ENCODE measurements around the gene LRRC23. TPM values are rescaled to one million over a fixed set of nuclear protein-coding genes. Genes with fewer than 3 reads are reported as not detected.

Gene LRRC23
- polyA plus RNA-seq, 3 donors: 4.9 to 6.8 (median 5.1) TPM

DNA sequence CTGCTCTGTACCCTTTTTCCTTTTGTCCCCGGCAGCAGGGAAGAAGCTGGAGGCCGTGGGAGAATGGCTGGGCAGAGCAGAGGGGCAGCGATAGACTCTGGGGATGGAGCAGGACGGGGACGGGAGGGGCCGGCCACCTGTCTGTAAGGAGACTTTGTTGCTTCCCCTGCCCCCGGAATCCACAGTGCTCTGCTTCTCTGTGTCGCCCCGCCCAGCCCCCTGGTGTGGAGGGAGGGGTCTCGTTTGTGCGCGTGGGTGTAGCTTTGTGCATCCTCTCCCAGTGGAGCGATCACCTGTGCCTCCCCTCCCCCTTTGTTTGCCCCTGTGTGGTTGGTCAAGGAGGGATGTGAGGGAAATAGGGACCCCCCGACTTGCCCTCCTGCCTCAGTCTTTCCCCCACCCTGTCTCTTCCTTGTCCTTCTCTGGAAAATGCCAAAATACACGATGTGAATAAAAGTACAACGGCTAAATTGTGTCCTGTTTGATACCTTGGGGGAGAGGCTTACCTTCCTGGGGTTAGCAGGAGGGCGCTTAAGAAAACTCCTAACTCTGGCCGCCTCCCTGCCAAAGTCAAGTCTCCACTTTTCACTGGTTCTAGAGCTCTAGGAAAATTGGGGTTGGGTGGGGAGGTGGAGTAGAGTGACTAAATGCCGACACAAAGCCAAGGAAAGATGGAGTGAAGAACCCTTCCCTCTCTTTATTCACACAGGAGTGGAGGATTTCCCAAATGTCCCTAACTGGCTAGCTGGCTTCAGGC is 38.3 kb upstream of the LRRC23 start:
- H3K36me3 Mint-ChIP-seq: peaks cover 62 to 78% of the 10 kb centered on the region in 2 donors
- Histone ChIP-seq H3K9ac (ENCODE audit: insufficient read depth, low read length, poor library complexity, severe bottlenecking) (peak overlapping the region; percentile 88), H3K36me3 (replicated peaks in 1 of 2; ENCODE audit: control insufficient read depth in 1 of 2, insufficient read depth in 2 of 2, low read length in 2 of 2) (peaks cover 56 to 68% of the 10 kb centered on the region in 2 donors), H3K27ac (ENCODE audit: low read depth in 1 of 2, low read length in 2 of 2) (peak overlapping the region; percentile 63 to 86), H3K4me3 (replicated peaks in 1 of 3; ENCODE audit: low read depth in 2 of 3, low read length in 3 of 3) (peak overlapping the region; percentile 41 to 97 (median 76)), H2AFZ (ENCODE audit: insufficient read depth, low read depth, low read length, poor library complexity, severe bottlenecking) (peak overlapping the region; percentile 97), H3K4me1 (ENCODE audit: control insufficient read depth in 1 of 2, insufficient read depth in 2 of 2, low read length in 2 of 2) (peaks cover 26 to 43% of the 10 kb centered on the region in 2 donors), H3K4me2 (replicated peaks; ENCODE audit: extremely low read depth, low read length, poor library complexity, severe bottlenecking) (peak overlapping the region; percentile 94), H4K20me1 (ENCODE audit: insufficient read depth, low read length) (peaks cover 38% of the 10 kb centered on the region), H3K27me3 (ENCODE audit: control insufficient read depth in 2 of 2, insufficient read depth in 2 of 2, low read length in 2 of 2) (no peaks in the 10 kb centered on the region), H3K79me2 (ENCODE audit: insufficient read depth, low read length) (peaks cover 38% of the 10 kb centered on the region), H3K9me3 (replicated peaks in 1 of 2; ENCODE audit: control insufficient read depth in 1 of 2, insufficient read depth in 1 of 2, low read length in 2 of 2) (no peaks in the 10 kb centered on the region)
- peak overlapping the region; percentile 64 to 95 (median 91) for H3K27ac Mint-ChIP-seq
- 100% methylated on average over 2 of the region's 19 CpGs for WGBS (ENCODE audit: insufficient coverage)
- TF ChIP-seq, protein P1, sequence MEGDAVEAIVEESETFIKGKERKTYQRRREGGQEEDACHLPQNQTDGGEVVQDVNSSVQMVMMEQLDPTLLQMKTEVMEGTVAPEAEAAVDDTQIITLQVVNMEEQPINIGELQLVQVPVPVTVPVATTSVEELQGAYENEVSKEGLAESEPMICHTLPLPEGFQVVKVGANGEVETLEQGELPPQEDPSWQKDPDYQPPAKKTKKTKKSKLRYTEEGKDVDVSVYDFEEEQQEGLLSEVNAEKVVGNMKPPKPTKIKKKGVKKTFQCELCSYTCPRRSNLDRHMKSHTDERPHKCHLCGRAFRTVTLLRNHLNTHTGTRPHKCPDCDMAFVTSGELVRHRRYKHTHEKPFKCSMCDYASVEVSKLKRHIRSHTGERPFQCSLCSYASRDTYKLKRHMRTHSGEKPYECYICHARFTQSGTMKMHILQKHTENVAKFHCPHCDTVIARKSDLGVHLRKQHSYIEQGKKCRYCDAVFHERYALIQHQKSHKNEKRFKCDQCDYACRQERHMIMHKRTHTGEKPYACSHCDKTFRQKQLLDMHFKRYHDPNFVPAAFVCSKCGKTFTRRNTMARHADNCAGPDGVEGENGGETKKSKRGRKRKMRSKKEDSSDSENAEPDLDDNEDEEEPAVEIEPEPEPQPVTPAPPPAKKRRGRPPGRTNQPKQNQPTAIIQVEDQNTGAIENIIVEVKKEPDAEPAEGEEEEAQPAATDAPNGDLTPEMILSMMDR (IDR thresholded peaks at IDR 0.05): no peak
- peak overlapping the region; percentile 92 for H3K4me3 Mint-ChIP-seq
- H3K27me3 Mint-ChIP-seq (ENCODE audit: low read depth in 3 of 3): peaks cover 0 to 5% (median 3%) of the 10 kb centered on the region in 3 donors
- H3K9me3 Mint-ChIP-seq: no peaks in the 10 kb centered on the region
- intact Hi-C loops (cut with micrococcal nuclease): loop anchor here in 1 of 2 donors (5.0 kb wide), 1 partner anchor 246 kb away; no protein-coding TSS in a partner anchor
- DNase-seq: no peak
- peaks cover 41% of the 10 kb centered on the region for H3K4me1 Mint-ChIP-seq

DNA sequence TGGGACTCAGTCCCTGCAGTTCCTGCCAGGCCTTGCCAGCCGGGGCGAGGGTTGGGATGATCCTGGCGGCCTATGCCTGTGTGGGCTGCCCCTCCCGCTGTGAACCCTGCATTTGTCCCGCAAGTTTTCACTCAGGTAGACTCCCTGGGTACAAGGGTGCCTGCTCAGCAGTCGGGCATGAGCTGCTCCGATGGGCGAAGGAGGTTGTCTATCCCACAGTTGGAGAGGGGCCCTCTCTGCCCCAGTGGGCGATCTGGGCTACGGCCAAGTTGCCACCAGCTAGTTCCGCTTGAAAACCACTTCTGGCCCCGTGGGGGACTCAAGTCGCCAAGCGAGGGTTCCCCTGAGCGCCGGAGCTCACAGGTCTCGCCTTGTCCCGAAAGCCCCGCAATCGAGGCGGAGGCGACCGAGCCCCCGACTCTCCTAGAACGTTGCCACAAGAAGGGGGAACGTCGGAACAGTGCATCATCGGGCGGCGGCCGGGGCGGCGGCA is 37.7 kb upstream of the LRRC23 start:
- intact Hi-C loops (cut with micrococcal nuclease): loop anchor here in 1 of 2 donors (5.0 kb wide), 1 partner anchor 245 kb away; no protein-coding TSS in a partner anchor
- TF ChIP-seq, protein P1 (IDR thresholded peaks at IDR 0.05): no peak
- H3K27ac Mint-ChIP-seq: peak overlapping the region; percentile 82 to 95 (median 92)
- H3K36me3 ChIP-seq (replicated peaks in 1 of 2; ENCODE audit: control insufficient read depth in 1 of 2, insufficient read depth in 2 of 2, low read length in 2 of 2): peaks cover 50 to 64% of the 10 kb centered on the region in 2 donors
- H4K20me1 ChIP-seq (ENCODE audit: insufficient read depth, low read length): peaks cover 44% of the 10 kb centered on the region
- peak overlapping the region; percentile 92 for H3K4me3 Mint-ChIP-seq
- H3K79me2 ChIP-seq (ENCODE audit: insufficient read depth, low read length): peaks cover 44% of the 10 kb centered on the region
- no peaks in the 10 kb centered on the region for H3K9me3 ChIP-seq (replicated peaks in 1 of 2; ENCODE audit: control insufficient read depth in 1 of 2, insufficient read depth in 1 of 2, low read length in 2 of 2)
- no peaks in the 10 kb centered on the region for H3K9me3 Mint-ChIP-seq
- H3K4me2 ChIP-seq (replicated peaks; ENCODE audit: extremely low read depth, low read length, poor library complexity, severe bottlenecking): peak overlapping the region; percentile 94
- H3K27ac ChIP-seq (ENCODE audit: low read depth in 1 of 2, low read length in 2 of 2): peak overlapping the region; percentile 63 to 86
- under 1% methylated on average over 29 of the region's 33 CpGs for WGBS (ENCODE audit: insufficient coverage)
- peaks cover 48% of the 10 kb centered on the region for H3K4me1 Mint-ChIP-seq
- peaks cover 0 to 5% (median 3%) of the 10 kb centered on the region in 3 donors for H3K27me3 Mint-ChIP-seq (ENCODE audit: low read depth in 3 of 3)
- peak overlapping the region; percentile 41 to 97 (median 76) for H3K4me3 ChIP-seq (replicated peaks in 1 of 3; ENCODE audit: low read depth in 2 of 3, low read length in 3 of 3)
- no peak for DNase-seq
- H3K4me1 ChIP-seq (ENCODE audit: control insufficient read depth in 1 of 2, insufficient read depth in 2 of 2, low read length in 2 of 2): peaks cover 32 to 49% of the 10 kb centered on the region in 2 donors
- no peaks in the 10 kb centered on the region for H3K27me3 ChIP-seq (ENCODE audit: control insufficient read depth in 2 of 2, insufficient read depth in 2 of 2, low read length in 2 of 2)
- peak overlapping the region; percentile 97 for H2AFZ ChIP-seq (ENCODE audit: insufficient read depth, low read depth, low read length, poor library complexity, severe bottlenecking)
- peaks cover 57 to 72% of the 10 kb centered on the region in 2 donors for H3K36me3 Mint-ChIP-seq
- peak overlapping the region; percentile 88 for H3K9ac ChIP-seq (ENCODE audit: insufficient read depth, low read length, poor library complexity, severe bottlenecking)

Measured in CD14-positive monocyte (primary cell).